GM18861 (cell line): ENCODE results near the gene GSK3B.
A peak's percentile ranks its signal among the peaks of the same experiment; 100 is the strongest.

ENCODE experiments used
- ATAC-seq: cut with Tn5 transposase; IDR thresholded peaks from one replicate; pipeline ENCODE4 v1.9.1; 2021; ENCODE audit not compliant: unreplicated experiment

The GSK3B gene

GRCh38 chr3:120098710-120099109 is 4.5 kb upstream of the GSK3B start:
- ATAC-seq = no peak

GRCh38 chr3:120095979-120096426 is 1.8 kb upstream of the GSK3B start:
- ATAC-seq = no peak

- ATAC-seq = peak; percentile 38
Observed at GRCh38 chr3:120095226-120095978, 1.2 kb upstream of the GSK3B start.

GRCh38 chr3:120094776-120095225 is 554 bp upstream of the GSK3B start:
- ATAC-seq = peak; percentile 62

- no peak for ATAC-seq
Observed at GRCh38 chr3:120093119-120093910, 932 bp downstream of the GSK3B start.

GRCh38 chr3:120092474-120092873 is 1.8 kb downstream of the GSK3B start:
- ATAC-seq = no peak

GRCh38 chr3:120090422-120090821 is 3.8 kb downstream of the GSK3B start:
- no peak for ATAC-seq

GRCh38 chr3:120089089-120089488 is 5.2 kb downstream of the GSK3B start:
- ATAC-seq = no peak

GRCh38 chr3:120088622-120089021 is 5.6 kb downstream of the GSK3B start:
- ATAC-seq = no peak

GRCh38 chr3:120081719-120082118 is 12.5 kb downstream of the GSK3B start:
- no peak for ATAC-seq

GRCh38 chr3:120080836-120081235 is 13.4 kb downstream of the GSK3B start:
- no peak for ATAC-seq

GRCh38 chr3:120077731-120078130 is 16.5 kb downstream of the GSK3B start:
- ATAC-seq = no peak

- ATAC-seq = no peak
Observed at GRCh38 chr3:120072867-120073525, 21.3 kb downstream of the GSK3B start.

- no peak for ATAC-seq
Observed at GRCh38 chr3:120071259-120071658, 23.0 kb downstream of the GSK3B start.

- ATAC-seq = no peak
Observed at GRCh38 chr3:120070263-120070981, 23.8 kb downstream of the GSK3B start.

- ATAC-seq = no peak
Observed at GRCh38 chr3:120067083-120067482, 27.2 kb downstream of the GSK3B start.

GRCh38 chr3:120066634-120067033 is 27.6 kb downstream of the GSK3B start:
- no peak for ATAC-seq

GRCh38 chr3:120064641-120065040 is 29.6 kb downstream of the GSK3B start:
- no peak for ATAC-seq

GRCh38 chr3:120062474-120062873 is 31.8 kb downstream of the GSK3B start:
- no peak for ATAC-seq

GRCh38 chr3:120059081-120059864 is 35.0 kb downstream of the GSK3B start:
- ATAC-seq = no peak
